Measurements from ENCODE around the gene TBL1Y.
"Not testable (repeated sequence)": the region's sequence is repeated elsewhere in the genome, so short reads cannot be mapped to it uniquely, and the experiment has no call there.

The TBL1Y gene

GRCh38 chrY:6974971-6975370 is 64.5 kb downstream of the TBL1Y start:
- no peak for DNase-seq

DNA sequence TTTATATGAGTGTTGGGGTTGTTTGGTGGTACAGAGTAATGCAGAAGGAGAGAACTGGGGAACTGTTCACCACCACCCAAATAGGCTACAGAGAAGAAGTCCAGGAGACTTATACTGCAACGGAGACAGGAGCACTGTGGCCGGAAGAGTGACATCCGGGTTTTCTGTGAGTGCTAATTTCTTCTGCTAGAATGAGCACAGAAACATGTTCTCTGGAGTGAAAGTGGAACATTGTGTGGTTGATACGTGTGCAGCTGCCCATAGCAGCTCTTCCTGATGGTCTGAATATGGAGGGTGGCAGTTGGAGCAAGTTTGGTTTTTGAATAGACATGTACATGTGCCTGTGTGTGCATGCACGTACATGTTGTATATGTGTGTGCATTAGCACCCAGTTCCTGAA is 67.3 kb downstream of the TBL1Y start:
- no peak for DNase-seq

DNA sequence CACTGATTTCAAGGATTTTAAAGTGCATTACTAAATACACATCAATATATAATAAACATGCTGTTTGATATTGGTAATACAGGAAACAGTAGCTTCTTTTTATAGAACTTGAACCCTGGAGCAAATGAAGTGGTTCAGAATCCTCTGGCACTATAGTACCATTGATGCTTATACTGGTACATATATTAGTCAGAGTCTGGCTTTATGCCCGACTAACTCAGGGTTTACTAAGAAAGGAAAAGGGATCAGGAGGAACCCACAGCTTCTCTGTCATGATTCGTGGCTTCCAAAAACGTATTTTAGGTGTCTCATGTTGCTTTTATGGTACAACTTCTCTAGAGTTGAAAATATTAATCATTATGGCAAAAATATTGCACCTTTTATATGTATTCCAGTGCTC is 72.7 kb downstream of the TBL1Y start:
- DNase-seq: no peak

GRCh38 chrY:6987811-6988210 is 77.3 kb downstream of the TBL1Y start:
- DNase-seq: no peak

- DNase-seq: no peak
Observed at GRCh38 chrY:6989886-6990620, 79.6 kb downstream of the TBL1Y start.

DNA sequence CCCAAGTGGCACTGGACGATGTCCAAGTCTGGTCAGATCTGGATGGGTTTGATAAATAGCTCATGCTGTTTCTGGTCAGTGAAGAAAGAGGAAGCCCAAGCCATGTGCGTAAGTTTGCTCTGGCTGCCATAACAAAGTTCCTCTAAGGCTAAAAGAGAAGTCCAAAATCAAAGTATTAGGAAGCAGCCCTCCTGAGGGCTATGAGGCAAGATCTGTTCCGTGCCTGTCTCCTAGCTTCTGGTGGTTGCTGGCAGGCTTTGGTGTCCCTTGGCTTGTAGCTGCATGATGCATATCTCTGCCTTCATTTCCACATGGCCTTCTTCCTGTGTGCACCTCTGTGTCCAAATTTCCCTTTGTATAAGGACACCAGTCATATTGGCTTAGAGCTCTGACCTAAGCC is 81.5 kb downstream of the TBL1Y start:
- DNase-seq: no peak

DNA sequence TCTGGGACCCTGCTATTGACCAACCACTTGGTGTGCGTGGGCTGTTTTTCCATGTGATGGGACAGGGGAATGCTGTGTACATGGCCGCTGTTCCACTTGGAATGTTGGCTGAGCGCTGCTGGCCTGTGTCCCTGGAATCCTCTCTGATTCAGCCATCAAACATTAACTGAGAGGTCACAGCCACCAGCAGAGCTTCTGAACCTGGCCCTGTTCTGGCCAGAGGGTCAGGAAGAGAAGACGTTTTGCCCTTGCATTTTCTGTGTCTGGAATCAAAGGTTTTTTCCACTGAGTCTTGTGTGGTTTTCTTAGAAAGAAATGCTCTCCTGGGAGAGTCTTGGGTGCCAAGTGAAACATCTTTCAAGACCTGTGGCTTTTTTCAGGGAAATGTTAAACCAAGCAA is 85.5 kb downstream of the TBL1Y start:
- DNase-seq: no peak

DNA sequence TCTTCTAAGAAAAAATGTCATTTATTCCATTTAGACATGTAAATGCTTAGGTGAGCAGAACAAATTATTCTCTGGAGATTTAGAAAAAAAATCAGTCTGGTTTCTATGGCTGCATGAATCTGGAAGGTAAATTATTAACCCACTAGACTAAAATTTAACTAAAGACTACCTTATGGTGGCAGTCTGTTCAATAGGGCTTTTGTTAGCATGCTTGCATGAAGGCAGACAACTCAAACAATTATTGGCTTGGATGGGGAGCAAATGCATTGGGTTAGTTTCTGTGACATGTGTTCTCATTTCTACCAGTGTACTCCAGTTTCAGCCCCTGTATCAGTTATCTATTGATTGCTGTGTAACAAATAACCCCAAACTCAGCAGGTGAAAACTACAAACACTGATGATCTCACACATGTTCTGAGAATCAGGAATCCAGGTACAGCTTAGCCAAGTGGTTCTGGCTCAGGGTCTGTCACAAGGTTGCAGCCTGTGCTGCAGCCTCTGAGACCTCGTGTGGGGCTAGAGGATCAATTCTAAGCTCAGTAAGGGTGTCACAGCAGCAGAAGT is 87.1 kb downstream of the TBL1Y start:
- DNase-seq: no peak

- DNase-seq: no peak
Observed at GRCh38 chrY:6999905-7000304, 89.4 kb downstream of the TBL1Y start.

GRCh38 chrY:7002581-7002980 is 92.1 kb downstream of the TBL1Y start:
- DNase-seq: no peak

DNA sequence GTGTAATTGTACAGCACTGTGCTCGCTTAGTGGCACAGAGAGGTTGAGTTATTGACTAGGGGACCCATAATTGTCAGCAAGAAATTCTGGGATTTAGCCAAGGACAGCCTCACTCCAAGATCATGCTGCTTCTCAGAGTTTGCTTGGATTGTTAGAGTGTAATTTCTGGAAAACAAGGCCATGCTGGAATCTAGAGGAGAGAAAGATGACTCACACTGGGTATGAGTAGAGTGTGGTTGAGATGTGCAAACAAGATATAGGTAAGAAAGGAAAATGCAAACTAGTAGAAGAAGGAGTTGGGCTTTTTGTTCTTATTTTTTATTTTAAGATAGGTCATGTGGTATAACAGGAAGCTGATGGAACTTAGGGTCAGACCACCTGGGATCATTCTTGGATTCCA is 97.4 kb downstream of the TBL1Y start:
- no peak for DNase-seq

- DNase-seq: no peak
Observed at GRCh38 chrY:7008578-7009355, 98.3 kb downstream of the TBL1Y start.

DNA sequence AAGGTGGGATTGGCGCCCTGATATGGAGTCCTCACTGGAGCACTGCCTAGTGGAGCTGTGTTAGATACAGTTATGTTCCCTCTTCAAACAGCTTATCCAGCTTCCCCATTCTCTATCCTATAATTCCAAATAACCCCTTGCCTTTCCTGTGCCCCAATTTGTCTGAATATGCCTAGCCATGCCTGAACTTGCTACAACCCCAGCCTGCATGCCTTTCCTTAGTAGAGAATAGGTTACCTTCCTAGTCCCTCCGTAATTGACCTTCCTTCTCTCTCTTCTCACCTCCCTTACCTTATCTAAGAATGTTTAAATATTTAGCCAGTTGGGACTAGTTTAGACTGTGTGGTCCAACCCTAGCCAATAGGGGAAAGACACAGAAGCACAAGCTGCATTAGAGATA is 102.6 kb downstream of the TBL1Y start:
- no peak for DNase-seq

- DNase-seq: no peak
Observed at GRCh38 chrY:7016521-7016920, 106.0 kb downstream of the TBL1Y start.

DNA sequence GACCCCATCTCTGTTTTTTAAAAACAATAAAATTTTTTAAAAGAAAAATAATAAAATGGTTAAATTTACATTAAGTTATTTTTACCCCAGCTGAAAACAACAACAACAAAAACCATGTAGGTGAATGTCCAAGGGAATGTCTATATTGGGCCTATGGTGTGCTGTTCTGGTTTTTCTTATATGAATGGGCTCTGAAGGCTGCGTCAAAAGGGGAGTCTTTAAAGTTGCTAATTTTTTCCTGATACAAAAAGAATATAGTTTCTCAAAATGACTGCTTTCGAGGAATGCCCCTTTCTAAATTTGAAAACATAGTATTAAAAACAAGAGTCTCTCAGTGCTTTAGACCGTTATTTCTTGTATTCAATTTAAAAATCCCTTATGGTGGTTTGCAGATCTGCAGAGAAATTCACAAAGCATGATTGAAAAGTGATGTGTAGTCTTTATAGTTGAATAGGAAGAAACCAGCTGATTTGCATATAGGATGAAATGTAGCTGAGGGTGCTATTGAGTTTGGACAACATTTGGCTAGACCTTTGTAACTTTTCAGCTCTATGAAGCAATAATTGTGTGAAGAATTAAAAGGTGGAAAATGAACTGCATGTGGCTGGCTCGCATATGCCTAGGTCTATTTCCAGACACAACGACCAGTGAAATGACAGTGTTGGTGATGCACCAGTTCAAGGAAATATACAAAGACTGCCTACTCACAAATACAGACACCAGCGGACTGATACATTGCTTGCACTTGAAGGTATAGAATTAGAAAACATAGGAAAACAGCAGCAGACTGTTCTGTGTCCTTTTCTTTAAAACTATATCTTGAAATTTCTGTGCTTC is 107.0 kb downstream of the TBL1Y start:
- no peak for DNase-seq

DNA sequence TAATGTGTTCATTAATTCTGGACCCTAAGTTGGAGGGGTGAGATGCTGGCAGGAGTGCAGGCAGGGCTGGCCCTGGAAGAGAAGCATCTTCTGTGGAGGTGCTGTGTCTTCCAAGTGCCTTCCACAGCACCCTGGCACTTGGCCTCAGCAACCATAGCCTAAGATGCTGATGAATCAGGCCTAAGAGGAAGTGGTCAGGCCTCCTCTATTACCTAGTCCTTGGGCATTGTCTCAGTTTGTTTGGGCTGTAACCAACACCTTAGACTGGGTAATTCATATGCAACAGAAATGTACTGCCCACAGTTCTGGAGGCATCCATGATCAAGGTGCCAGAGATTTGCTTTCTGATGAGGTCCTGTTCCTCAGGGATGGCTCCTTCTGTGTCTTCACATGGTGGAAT is 128.5 kb downstream of the TBL1Y start:
- DNase-seq: no peak

DNA sequence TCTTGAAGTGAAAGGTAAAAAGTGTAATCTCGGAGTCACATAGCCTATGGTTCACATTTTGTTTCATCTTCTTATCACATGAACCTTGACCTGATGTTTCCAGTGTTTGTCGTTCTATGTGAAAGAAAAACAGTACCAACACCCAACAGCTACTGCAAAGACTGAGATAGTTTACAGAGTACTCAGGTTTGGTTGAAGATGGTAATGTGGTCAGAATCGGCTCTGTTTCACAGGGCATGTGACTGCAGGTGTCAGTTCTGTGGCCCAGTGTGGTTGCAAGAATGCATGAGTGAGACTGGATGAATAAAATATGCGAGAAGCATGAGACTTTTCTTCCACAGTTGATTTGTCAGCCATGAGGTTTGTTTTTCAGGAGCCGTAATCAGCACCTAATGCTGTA is 130.2 kb downstream of the TBL1Y start:
- no peak for DNase-seq

DNA sequence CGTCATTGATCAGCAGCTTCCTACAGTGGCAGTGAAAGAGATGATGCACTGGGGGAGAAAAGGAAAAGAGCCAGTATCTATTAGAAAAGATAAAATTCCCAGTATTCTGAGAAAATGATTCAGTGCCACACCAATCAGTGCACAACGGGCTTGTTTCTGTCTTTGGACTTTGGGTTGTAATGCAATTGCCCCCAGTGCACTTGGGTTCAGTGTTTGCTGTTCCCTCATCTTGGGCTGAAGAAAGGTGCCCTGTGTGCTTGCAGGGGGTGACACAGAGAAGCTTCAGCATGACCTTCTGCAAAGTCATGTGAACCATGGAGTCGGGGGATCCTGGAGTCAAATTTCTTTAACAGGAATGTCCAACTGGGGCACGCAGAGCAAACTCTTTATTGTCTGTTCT is 131.5 kb downstream of the TBL1Y start:
- no peak for DNase-seq

DNA sequence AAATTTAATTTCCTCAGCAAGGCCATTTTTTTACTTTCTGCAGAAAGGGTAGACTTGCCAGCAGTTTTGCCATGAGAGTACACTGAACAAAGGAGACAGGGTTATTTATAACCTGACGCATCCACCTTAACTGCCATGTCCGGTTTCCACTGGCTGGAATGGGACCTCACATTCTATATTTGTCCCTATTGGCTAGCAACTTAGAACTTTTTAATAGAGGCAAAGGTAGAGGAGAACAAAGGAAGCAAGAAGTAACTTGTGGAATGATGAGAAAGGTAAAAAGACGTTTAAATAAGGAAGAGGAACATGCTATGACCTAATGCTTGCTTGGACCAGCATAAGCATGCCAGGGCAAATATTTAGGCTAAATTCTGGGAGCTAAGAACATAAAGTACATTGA is 142.0 kb downstream of the TBL1Y start:
- DNase-seq: not testable (repeated sequence)

GRCh38 chrY:7056886-7057285 is 146.4 kb downstream of the TBL1Y start:
- DNase-seq: no peak

DNA sequence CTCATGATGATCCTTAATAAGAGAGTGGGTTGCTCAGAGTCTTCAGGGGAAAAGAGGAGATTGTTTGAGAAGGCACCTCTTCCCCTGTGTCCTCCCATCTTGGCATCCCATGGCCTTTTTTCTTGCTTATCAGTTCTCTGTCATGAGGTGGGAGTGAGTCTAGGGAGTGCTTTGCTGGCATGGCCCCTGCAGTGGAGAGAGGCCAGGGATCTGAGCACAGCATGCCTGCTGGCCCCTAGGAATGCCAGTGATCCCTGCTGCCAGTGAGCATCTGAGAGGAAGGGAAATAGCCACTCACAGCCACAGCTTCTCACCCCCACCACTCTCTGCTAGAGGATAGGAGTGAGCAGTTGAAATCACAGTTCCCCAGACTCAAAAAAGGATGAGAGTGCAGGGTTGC is 168.2 kb downstream of the TBL1Y start:
- DNase-seq: no peak

DNA sequence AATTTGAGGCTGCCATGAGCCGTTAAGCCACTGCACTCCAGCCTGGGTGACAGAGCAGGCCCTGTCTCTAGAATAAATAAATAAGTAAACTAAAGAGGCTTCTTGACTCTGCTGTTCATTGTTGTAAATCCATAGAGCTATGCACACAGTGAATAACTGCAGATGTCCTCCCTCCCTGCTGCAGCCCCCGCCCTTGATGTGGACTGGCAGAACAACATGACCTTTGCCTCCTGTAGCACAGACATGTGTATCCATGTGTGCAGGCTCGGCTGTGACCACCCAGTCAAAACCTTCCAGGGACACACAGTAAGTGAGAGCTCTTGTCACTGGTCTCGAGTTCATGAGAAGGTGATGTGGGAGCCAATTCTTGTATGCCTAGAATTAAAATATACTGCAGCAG is 170.1 kb downstream of the TBL1Y start:
- not testable (repeated sequence) for DNase-seq

GRCh38 chrY:7085606-7086005 is 175.1 kb downstream of the TBL1Y start:
- DNase-seq: peak; percentile 80

All from left hindlimb (tissue), 1 donor.